Pancreas (tissue), 10 donors: ENCODE results near the gene ZFYVE28. TPM values are rescaled to one million over a fixed set of nuclear protein-coding genes. Genes with fewer than 3 reads are reported as not detected.
A peak's percentile ranks its signal among the peaks of the same experiment; 100 is the strongest.

Experiments
- ATAC-seq, 4 donors: fragments of 200-7000 bp; cut with Tn5 transposase; one replicate each; pipeline versions ENCODE4 v1.8.0 to v1.9.1; 2020; ENCODE audit warnings: mild to moderate bottlenecking in 4 of 4, moderate library complexity in 4 of 4
- DNase-seq, 6 donors: peaks; one replicate each; pipeline ENCODE4 v3.0.0-alpha.2; 2020
- FAIRE-seq: peaks from 2 replicates; lab custom pipeline; 2012; peaks lifted over from hg19 to GRCh38; lab: Jason Lieb, UNC
- H3K27ac ChIP-seq, 4 donors: fragments of 200-600 bp; sonication (generic); 1 replicate in 3 of 4; 2 replicates in 1 of 4; pipeline versions ENCODE4 v1.5.0 to v1.8.0; 2020
- H3K27me3 ChIP-seq, 4 donors: fragments of 200-600 bp; one replicate each; pipeline ENCODE4 v1.8.0; 2021
- H3K36me3 ChIP-seq, 3 donors: fragments of 200-600 bp; sonication (generic) in 1 of 3; one replicate each; pipeline versions ENCODE4 v1.5.0 to v1.8.0; 2020 to 2021
- H3K4me1 ChIP-seq, 3 donors: fragments of 200-600 bp; one replicate each; pipeline ENCODE4 v1.8.0; 2021
- H3K4me3 ChIP-seq, 4 donors: fragments of 200-600 bp; sonication (generic) in 2 of 4; one replicate each; pipeline versions ENCODE4 v1.5.0 to v1.8.0; 2020 to 2021
- H3K9me3 ChIP-seq, 4 donors: fragments of 200-600 bp; one replicate each; pipeline ENCODE4 v1.8.0; 2021
- CTCF ChIP-seq, 4 donors: fragments of 200-600 bp; sonication (generic) in 3 of 4; IDR thresholded peaks; one replicate each; pipeline versions ENCODE4 v1.5.0 to v1.8.0; 2021; ENCODE audit warnings: antibody characterized with exemption in 4 of 4
- WGBS, 2 donors: extraction: QIAGEN DNeasy Blood & Tissue Kit; methylation state at CpG; one replicate each; pipeline ENCODE4 v1.1.7; 2013; 5-methylcytosine and 5-hydroxymethylcytosine counted together
- intact Hi-C, 3 donors: fragments of 100-400 bp; cut with DNase I; formaldehyde crosslinking; loops; one replicate each; pipeline versions ENCODE4 v1.11.1 to v1.14.2; 2022
- polyA plus RNA-seq, 2 donors: library from polyadenylated mRNA; stranded (reverse); fragments of 200-250 nt; gene quantifications; one replicate each; pipeline ENCODE4 v1.2.3, GENCODE V29; 2013
- total RNA-seq, 6 donors: library from RNA; stranded (reverse); fragmentation: NEBNext Ultra II Directional in 4 of 6; extraction: Animal tissue kit (Norgen Biotek cat#: 25700) in 4 of 6; gene quantifications; one replicate each; pipeline versions ENCODE4 v1.2.1 to v1.2.4, GENCODE V29; 2021 to 2023
- donor health status: healthy with polysubstance abuse.
- donor health status: DM: no; HTN: no; CAD: no; lungs with moderate emphysema.
- donor health status: DM: no; HTN: no; CAD: no.
- donor health status: control.
- donor health status: control.
- donor health status: Bipolar disorder and iron deficiency.
- donor health status: DM: yes; HTN: yes; CAD: no.
- donor health status: DM: no; HTN: no; CAD: no.
- donor health status: DM: no; HTN: no; CAD: no.
- donor health status: DM: yes; HTN: yes; CAD: no.

The ZFYVE28 gene
- total and polyA plus RNA-seq, 8 donors = 3.8 to 13.4 (median 6.0) TPM

GRCh38 chr4:2411786-2412510 lies 6.5 kb downstream of the ZFYVE28 start:
- Histone ChIP-seq H3K4me3 (no peak overlapping the region), H3K27ac (peak overlapping the region in 3 of 4 donors; percentile 25 to 44 (median 38))
- intact Hi-C loops = no loop called here

GRCh38 chr4:2409381-2409783 lies 9.1 kb downstream of the ZFYVE28 start:
- Histone ChIP-seq H3K4me3 (no peak overlapping the region), H3K36me3 (no peaks in the 10 kb centered on the region), H3K4me1 (peaks cover 5 to 12% (median 9%) of the 10 kb centered on the region in 3 donors), H3K27me3 (no peaks in the 10 kb centered on the region), H3K27ac (no peak overlapping the region), H3K9me3 (no peaks in the 10 kb centered on the region)
- no peak for TF ChIP-seq CTCF (IDR thresholded peaks at IDR 0.05)
- 78 to 81% methylated on average over 14 of the region's 14 CpGs for WGBS, 2 donors
- intact Hi-C loops = no loop called here
- no peak for ATAC-seq
- FAIRE-seq = no peak
- peak in 1 of 6 donors; percentile 75 for DNase-seq

More at GRCh38 chr4:2411786-2412510, 6.5 kb downstream of the ZFYVE28 start:
- Histone ChIP-seq H3K27me3 (no peaks in the 10 kb centered on the region), H3K36me3 (no peaks in the 10 kb centered on the region), H3K9me3 (no peaks in the 10 kb centered on the region), H3K4me1 (peaks cover 5 to 12% (median 9%) of the 10 kb centered on the region in 3 donors)
- FAIRE-seq (no peak), ATAC-seq (no peak), DNase-seq (peak in 1 of 6 donors; percentile 61)
- TF ChIP-seq CTCF (IDR thresholded peaks at IDR 0.05) = no peak
- WGBS, 2 donors = 84 to 86% methylated on average over 14 of the region's 14 CpGs

- DNase-seq (no peak), ATAC-seq (no peak), FAIRE-seq (no peak)
- no peak overlapping the region for H3K4me3 ChIP-seq
- intact Hi-C loops = no loop called here
- H3K27ac ChIP-seq = no peak overlapping the region
- no peaks in the 10 kb centered on the region for H3K27me3 ChIP-seq
- H3K4me1 ChIP-seq = peaks cover 5 to 10% (median 9%) of the 10 kb centered on the region in 3 donors
- no peak for TF ChIP-seq CTCF (IDR thresholded peaks at IDR 0.05)
- H3K9me3 ChIP-seq = no peaks in the 10 kb centered on the region
- 87 to 88% methylated on average over 10 of the region's 10 CpGs for WGBS, 2 donors
- no peaks in the 10 kb centered on the region for H3K36me3 ChIP-seq
These were observed 9.5 kb downstream of the ZFYVE28 start for GRCh38 chr4:2408976-2409375.

GRCh38 chr4:2408401-2408958 lies 10.0 kb downstream of the ZFYVE28 start:
- Histone ChIP-seq H3K4me3 (no peak overlapping the region), H3K9me3 (no peaks in the 10 kb centered on the region), H3K27ac (no peak overlapping the region), H3K36me3 (no peaks in the 10 kb centered on the region), H3K4me1 (peaks cover 5 to 9% (median 7%) of the 10 kb centered on the region in 3 donors), H3K27me3 (no peaks in the 10 kb centered on the region)
- no peak for ATAC-seq
- WGBS, 2 donors = 76 to 78% methylated on average over 15 of the region's 15 CpGs
- intact Hi-C loops = no loop called here
- no peak for FAIRE-seq
- peak in 1 of 6 donors; percentile 51 for DNase-seq
- no peak for TF ChIP-seq CTCF (IDR thresholded peaks at IDR 0.05)

- Histone ChIP-seq H3K4me3 (no peak overlapping the region), H3K36me3 (no peaks in the 10 kb centered on the region), H3K27ac (no peak overlapping the region), H3K4me1 (peaks cover 3 to 5% (median 4%) of the 10 kb centered on the region in 3 donors), H3K27me3 (no peaks in the 10 kb centered on the region), H3K9me3 (no peaks in the 10 kb centered on the region)
- no peak for ATAC-seq
- no peak for TF ChIP-seq CTCF (IDR thresholded peaks at IDR 0.05)
- intact Hi-C loops = no loop called here
- 86 to 92% methylated on average over 3 of the region's 3 CpGs for WGBS, 2 donors
- no peak for DNase-seq
- no peak for FAIRE-seq
These were observed 10.5 kb downstream of the ZFYVE28 start for GRCh38 chr4:2407991-2408342.
